ENCODE results near the gene IL1RAPL2.

Gene IL1RAPL2

GRCh38 chrX:104749951-104750610 lies 184.1 kb downstream of the IL1RAPL2 start:
- TF ChIP-seq CTCF (conservative IDR thresholded peaks at IDR 0.05; ENCODE audit: low read depth, low read length) = no peak
- DNase-seq (ENCODE audit: low read depth) = no peak
- H3K4me3 ChIP-seq (ENCODE audit: low read length) = no peak overlapping the region

- no peak for TF ChIP-seq CTCF (conservative IDR thresholded peaks at IDR 0.05; ENCODE audit: low read depth, low read length)
- no peak overlapping the region for H3K4me3 ChIP-seq (ENCODE audit: low read length)
- no peak for DNase-seq (ENCODE audit: low read depth)
These were observed 196.6 kb downstream of the IL1RAPL2 start for GRCh38 chrX:104762641-104763040.

GRCh38 chrX:104789784-104790183 lies 223.8 kb downstream of the IL1RAPL2 start:
- no peak overlapping the region for H3K4me3 ChIP-seq (ENCODE audit: low read length)
- no peak for DNase-seq (ENCODE audit: low read depth)
- no peak for TF ChIP-seq CTCF (conservative IDR thresholded peaks at IDR 0.05; ENCODE audit: low read depth, low read length)

DNA sequence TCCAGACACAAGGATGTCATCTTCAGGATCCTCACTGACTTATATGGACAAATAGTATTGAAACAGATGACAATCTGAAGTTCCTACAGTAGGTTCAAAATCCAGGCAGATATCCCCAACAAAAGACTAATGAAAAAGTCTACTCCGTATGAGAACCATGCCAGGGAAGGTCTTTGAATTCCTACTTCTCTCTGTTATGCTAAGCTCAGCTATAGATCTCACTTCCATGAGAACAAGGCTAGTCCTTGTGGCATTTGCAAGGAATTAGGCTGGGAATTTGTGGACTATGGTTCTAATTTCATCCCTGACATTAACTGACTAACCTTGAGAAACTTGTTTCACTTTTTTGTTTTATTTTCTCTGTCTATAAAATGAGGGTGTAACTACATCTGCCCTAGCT lies 229.8 kb downstream of the IL1RAPL2 start:
- no peak for DNase-seq (ENCODE audit: low read depth)
- no peak for TF ChIP-seq CTCF (conservative IDR thresholded peaks at IDR 0.05; ENCODE audit: low read depth, low read length)
- H3K4me3 ChIP-seq (ENCODE audit: low read length) = no peak overlapping the region

DNA sequence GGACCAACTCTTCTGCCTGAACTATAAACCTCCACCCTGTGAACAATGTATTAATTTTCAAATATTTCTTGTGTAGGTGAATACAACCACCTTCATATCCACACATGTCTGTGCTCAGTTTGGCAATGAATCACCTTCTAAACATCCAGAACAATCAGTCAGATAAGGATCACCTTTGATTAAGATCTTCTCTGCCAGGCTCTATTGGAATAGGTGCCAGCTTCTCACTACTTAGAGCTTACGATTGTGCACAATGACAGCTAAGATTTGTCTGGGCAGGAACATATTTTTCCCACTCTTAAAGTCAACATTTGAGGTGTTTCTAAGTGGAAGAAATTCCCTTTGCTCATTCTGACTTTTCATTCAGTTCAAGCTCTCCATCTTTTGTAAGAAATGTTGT lies 237.2 kb downstream of the IL1RAPL2 start:
- H3K4me3 ChIP-seq (ENCODE audit: low read length) = no peak overlapping the region
- no peak for TF ChIP-seq CTCF (conservative IDR thresholded peaks at IDR 0.05; ENCODE audit: low read depth, low read length)
- no peak for DNase-seq (ENCODE audit: low read depth)

DNA sequence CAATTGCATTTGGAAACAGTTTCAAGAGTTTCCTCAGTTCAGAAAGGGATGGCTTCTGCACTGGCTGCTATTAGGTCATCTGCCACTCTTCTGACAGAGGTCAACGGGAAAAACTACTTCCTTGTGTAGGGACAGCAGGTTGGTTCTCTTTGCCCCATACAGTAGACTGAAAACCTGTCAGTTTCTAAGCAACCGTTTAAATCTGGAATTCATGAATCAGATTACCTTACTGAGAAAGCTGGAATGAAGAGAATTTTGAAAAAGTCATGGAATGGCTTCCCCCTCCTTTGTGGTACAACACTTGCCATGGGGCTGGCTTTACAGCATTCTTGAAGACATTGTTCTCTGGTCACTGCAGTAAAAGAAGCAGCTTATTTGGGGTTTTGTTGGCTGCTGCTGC lies 240.3 kb downstream of the IL1RAPL2 start:
- H3K4me3 ChIP-seq (ENCODE audit: low read length) = no peak overlapping the region
- DNase-seq (ENCODE audit: low read depth) = peak; percentile 0
- TF ChIP-seq CTCF (conservative IDR thresholded peaks at IDR 0.05; ENCODE audit: low read depth, low read length) = no peak

DNA sequence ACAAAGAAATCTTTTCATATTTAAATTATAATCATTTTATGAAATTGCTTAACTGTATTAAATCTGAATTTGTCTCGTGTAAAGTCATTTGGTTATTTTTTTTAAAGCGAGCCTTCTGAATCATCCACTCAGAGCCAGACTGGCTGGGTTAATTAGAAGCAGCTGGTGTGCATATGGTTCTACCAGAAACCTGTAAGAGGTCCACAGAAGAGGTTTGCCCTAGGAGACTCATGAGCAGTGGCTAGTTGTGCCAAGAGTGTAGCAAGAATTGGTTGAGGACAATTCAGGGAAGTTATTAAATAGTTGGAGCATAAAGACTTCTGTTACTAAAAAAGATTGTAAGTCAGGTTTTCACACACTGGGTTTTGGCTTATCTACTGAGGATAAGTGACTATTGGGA lies 267.4 kb downstream of the IL1RAPL2 start:
- no peak for DNase-seq (ENCODE audit: low read depth)
- no peak overlapping the region for H3K4me3 ChIP-seq (ENCODE audit: low read length)
- TF ChIP-seq CTCF (conservative IDR thresholded peaks at IDR 0.05; ENCODE audit: low read depth, low read length) = no peak

All from retinal pigment epithelial cell (primary cell).